ENCODE results near the gene TTPAL.

TTPAL gene

DNA sequence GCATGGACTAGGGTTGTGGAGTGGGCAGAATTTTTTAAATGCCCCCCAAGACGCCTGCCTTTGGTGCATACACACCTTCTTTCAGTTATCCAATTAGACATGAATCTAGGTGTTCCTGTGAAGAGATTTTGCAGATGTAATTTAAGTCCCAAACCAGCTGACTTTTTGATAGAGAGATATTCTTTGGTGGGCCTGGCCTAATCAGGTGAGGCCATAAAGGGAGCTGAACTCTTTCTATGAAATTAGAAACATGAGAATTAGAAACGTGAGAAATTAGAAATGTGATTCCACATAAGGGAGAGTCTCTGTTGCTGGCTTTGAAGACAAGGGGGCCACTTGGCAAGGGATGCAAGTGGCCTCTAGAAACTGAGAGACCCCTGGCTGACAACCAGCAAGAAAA is 36.4 kb upstream of the TTPAL start:
- DNase-seq (ENCODE audit: low read depth, low spot score) = no peak

DNA sequence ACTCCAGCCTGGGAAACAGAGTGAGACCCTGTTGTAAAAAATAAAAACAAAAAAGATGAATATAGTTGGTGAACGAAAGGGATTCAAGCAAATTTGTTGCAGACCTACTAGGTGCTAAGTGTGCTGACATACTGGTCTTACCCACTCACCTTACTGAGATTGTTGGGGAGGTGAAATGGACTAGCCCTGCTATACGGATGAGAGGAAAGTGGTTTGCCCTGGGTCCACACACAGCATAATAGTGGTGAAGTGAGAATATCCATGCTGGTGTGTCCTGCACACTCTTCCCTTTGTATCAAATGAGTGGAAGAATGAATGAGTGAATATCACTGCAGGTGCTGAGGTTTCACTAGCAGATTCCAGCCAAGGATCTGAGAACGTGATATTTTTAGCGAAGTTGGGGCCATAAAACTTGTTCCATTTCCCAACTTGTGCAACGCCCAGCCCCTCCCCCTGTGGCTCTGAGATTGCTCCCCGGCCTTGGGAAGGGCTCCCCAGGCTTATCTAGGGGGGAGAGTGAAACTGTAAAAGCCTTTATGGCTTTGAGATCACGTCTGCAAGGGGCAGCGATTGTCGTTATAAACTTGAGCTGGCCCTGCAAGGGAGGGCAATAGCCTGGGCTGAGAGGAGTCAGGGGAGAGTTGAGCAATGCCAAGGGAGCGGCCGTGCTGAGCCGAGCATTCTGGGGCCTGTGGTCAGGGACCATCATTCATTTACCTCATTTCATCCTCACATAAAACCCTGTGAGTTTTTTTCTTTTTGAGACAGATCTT is 33.2 kb upstream of the TTPAL start:
- DNase-seq (ENCODE audit: low read depth, low spot score) = no peak

- no peak for DNase-seq (ENCODE audit: low read depth, low spot score)
Measured at GRCh38 chr20:44445742-44446710, 29.6 kb upstream of the TTPAL start.

DNA sequence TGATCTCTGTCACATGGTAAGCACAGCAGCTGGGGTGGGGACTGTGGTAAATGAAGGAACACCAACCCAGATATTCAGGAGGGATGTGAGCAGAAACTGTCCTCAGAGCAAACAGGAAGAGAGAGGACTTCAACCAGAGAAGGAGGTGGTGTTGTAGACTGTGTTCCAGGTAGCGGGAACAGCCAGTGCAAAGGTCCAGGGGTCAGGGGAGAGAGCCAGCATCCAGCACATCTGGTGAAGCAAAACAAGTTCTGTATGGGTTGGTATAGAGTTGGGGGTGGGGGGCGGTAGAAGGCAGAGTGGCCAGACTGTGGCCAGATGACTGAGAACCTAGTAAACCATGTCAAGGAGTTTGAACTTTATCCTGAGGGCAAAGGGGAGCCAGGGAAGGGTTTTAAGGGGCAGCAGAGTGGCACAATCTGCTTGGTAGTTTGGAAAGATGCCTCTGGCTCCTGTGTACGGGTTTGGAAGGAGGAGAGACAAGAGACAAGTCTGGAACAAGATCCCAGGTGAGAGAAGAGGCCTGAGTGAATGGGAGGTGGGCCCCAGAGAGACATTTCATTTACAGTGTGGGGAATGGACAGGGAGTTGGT is 27.8 kb upstream of the TTPAL start:
- no peak for DNase-seq (ENCODE audit: low read depth, low spot score)

GRCh38 chr20:44448753-44449546 is 26.7 kb upstream of the TTPAL start:
- DNase-seq (ENCODE audit: low read depth, low spot score) = no peak

GRCh38 chr20:44449864-44450263 is 25.8 kb upstream of the TTPAL start:
- no peak for DNase-seq (ENCODE audit: low read depth, low spot score)

- no peak for DNase-seq (ENCODE audit: low read depth, low spot score)
Measured at GRCh38 chr20:44450281-44450889, 25.3 kb upstream of the TTPAL start.

GRCh38 chr20:44450903-44451450 is 24.7 kb upstream of the TTPAL start:
- no peak for DNase-seq (ENCODE audit: low read depth, low spot score)

DNA sequence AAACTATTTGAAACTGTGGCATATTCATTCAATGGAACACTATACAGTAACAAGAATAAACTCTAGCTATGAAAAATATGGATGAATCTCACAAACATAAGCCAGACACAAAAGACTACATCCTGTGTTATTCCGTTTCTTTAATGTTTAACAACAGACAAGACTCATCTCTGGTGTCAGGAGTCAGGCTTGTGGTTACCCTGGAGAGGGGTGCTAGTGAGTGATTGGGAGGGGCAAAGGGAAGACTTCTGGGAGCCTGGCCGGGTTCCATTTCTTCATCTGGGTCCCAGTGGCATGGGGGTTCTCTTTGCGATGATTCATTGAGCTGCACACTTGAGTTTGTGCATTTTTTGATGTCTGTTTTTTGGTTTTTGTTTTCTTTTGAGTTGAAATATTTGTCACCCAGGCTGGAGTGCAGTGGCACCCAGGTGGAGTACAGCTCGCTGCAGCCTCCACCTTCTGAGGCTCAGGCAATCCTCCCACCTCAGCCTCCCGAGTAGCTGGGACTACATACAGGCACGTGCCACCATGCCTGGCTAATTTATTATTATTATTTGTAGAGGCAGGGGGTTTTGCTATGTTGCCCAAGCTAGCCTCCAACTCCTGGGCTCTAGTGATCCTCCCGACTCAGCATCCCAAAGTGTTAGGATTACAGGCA is 21.2 kb upstream of the TTPAL start:
- no peak for DNase-seq (ENCODE audit: low read depth, low spot score)

DNA sequence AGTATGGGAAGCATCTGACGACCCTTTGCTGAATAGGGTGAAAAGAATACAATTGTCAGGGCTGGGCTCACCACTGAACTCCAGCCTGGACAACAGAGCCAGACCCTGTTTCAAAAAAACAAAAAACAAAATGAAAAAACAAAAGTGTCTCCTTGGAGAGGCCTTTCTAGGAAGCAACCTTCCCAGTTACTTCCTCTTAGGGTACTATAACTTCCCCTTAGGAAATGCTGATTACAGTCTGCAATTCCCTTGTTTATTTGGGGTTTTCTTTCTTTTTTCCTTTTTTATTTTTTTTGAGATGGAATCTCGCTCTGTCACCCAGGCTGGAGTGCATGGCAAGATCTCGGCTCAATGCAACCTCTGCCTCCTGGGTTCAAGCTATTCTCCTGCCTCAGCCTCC is 20.5 kb upstream of the TTPAL start:
- no peak for DNase-seq (ENCODE audit: low read depth, low spot score)

GRCh38 chr20:44456611-44457010 is 19.1 kb upstream of the TTPAL start:
- DNase-seq (ENCODE audit: low read depth, low spot score) = no peak

DNA sequence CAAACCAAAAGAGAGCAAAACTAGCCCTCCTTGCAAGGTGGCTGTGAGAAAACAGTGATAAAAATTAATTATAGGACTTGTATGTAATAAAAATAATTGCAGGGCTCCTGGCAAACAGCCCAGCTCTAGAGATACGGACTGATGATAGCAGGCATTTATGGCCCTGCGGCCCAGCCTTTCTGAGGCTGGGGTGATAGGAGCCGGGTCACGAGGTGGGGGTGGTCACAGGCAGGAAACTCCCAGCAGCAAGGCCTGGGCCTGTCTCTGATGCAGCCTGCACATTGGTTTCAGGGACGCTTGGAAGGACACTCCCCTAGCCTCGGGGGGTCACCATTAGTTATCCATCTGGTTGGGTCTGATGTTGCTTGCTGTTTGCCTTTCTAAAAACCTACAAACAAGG is 18.7 kb upstream of the TTPAL start:
- DNase-seq (ENCODE audit: low read depth, low spot score) = no peak

DNA sequence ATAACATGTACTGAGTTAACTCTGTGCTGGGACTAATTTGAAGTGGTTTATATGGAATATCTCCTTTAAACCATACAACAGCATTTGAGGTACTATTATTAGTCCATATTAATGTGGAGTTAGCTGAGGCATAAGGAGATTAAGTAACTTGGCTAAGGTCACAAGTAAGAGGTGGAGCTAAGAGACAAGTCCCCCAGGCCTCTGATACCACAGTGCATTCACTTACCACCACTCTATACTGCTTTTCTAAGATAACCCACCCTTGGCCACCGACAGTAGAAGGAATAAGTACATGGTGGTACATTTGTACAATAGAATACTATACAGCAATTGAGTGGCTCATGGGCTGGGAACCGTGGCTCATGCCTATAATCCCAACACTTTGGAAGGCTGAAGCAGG is 16.4 kb upstream of the TTPAL start:
- no peak for DNase-seq (ENCODE audit: low read depth, low spot score)

DNA sequence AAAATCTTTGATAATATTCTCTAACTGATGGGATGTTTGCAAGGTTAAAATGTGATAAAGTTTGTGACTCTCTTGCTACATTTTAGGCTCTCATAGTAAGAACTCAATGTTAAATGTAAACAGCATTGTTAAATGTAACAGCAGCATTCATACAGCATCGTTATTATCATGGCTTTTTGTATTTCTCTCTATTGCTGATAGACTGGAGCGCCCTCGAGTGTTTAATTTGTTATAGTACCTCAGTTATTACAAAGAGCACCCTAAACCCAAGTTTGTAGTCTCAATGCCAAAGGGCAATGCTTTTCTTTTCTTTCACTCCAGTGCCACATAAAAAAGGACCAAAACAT is 14.9 kb upstream of the TTPAL start:
- no peak for DNase-seq (ENCODE audit: low read depth, low spot score)

- DNase-seq (ENCODE audit: low read depth, low spot score) = no peak
Measured at GRCh38 chr20:44461142-44461802, 14.4 kb upstream of the TTPAL start.

DNA sequence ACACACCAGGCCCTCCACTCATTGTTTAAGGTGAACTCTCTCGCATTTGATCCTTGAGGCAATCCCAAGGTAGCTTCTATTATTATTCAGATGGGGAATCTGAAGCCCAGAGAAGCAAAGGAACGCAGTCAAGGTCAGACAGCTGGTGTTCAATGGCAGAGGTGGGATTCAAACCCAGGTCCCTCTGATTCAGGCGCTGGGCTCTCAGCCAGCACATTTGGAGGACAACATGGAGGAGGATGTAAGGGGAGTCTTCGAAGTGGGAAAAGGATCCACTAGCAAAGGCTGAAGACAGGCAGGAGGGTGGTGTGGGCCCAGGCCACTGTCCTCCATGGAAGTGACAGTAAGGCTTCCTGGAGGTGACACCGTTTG is 13.9 kb upstream of the TTPAL start:
- DNase-seq (ENCODE audit: low read depth, low spot score) = no peak

DNA sequence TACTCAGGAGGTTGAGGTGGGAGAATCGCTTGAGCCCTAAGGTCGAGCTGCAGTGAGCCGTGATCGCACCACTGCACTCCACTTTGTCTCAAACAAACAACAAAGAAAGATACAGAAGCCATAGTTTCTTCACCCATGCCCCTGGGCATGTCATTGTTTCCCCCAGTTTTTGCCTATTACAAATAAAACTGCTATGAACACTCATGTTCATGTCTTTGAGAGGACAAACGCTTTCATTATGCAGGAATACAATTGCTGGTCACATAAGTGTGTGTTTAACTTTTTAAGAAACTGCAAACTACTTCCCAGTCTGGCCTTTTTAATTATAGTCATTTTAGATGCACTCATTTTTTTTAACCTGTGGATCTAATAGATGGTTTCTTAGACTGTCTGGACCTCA is 12.2 kb upstream of the TTPAL start:
- no peak for DNase-seq (ENCODE audit: low read depth, low spot score)

DNA sequence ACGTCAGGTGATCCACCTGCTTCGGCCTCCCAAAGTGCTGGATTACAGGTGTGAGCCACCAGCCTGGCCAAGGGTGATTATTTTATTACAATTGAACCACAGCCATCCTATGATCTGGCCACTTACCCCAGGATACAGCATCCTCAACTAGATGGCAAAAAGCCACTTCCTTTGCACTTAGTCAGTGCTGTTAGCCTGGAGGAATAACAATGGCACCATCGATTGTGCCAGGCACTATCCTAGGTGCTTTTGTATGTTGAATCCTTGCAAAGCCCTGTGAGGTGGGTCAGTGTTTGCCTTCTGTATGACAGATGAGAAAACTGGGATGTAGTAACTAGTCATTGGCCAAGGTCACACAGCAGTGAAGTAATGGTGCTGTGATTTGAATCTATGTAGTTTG is 11.2 kb upstream of the TTPAL start:
- DNase-seq (ENCODE audit: low read depth, low spot score) = no peak

GRCh38 chr20:44465001-44465560 is 10.6 kb upstream of the TTPAL start:
- no peak for DNase-seq (ENCODE audit: low read depth, low spot score)
